HG03520 (cell line): ENCODE results near the gene OTUD5.

ENCODE experiments used
- ATAC-seq: cut with Tn5 transposase; IDR thresholded peaks from one replicate; pipeline ENCODE4 v1.9.1; 2021; ENCODE audit warnings: mild to moderate bottlenecking, moderate library complexity; ENCODE audit not compliant: unreplicated experiment

The OTUD5 gene

GRCh38 chrX:48911412-48912182, 45.8 kb downstream of the OTUD5 start, which contains the start of gene SLC35A2:
SLC35A2 (minus strand) TSS chrX:48911646; CDS start chrX:48911636, 10 bp downstream.
- peak; percentile 45 for ATAC-seq

DNA sequence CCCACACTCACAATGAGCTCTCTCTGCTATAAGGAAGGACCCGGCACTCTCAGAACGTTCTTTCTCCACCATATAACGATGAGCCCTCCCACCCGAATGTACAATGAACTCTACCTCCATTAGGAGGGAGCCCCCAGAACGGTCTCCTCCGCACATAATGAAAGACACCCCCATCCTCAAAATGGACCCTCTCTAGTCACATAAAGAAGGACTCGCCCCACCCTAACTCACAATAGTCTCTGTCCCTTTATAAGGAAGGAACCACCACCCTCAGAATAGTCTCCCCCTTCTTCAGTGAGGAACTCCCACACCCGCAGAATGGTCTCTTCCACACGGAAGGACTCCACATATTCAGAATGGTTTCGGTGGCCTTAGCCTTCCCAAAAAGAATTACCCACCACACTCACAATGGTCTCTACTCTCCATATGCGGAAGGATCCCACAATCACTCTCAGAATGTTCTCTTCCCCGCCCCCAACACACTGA, 46.4 kb downstream of the OTUD5 start:
- ATAC-seq = no peak

- ATAC-seq = no peak
These were observed 47.6 kb downstream of the OTUD5 start for GRCh38 chrX:48909703-48910294.

DNA sequence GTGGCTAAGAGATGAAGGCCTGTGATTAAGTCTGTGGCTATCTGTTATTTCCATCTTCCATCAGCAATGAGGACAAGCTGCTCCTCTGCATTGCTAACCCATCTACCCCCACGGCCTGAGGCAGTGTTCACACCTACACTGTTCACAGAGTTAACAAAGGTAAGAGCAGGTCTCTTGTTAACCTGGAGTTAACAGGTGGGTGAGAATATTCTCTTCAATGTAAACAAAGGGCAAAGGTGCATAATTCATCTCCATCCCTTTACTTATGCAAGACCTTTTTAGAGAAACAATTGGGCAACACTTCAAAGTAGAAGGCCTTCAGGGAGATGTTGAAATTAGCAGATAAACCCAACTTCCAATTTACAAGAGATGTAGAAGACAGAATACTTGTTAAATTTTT, 48.8 kb downstream of the OTUD5 start:
- ATAC-seq = no peak

DNA sequence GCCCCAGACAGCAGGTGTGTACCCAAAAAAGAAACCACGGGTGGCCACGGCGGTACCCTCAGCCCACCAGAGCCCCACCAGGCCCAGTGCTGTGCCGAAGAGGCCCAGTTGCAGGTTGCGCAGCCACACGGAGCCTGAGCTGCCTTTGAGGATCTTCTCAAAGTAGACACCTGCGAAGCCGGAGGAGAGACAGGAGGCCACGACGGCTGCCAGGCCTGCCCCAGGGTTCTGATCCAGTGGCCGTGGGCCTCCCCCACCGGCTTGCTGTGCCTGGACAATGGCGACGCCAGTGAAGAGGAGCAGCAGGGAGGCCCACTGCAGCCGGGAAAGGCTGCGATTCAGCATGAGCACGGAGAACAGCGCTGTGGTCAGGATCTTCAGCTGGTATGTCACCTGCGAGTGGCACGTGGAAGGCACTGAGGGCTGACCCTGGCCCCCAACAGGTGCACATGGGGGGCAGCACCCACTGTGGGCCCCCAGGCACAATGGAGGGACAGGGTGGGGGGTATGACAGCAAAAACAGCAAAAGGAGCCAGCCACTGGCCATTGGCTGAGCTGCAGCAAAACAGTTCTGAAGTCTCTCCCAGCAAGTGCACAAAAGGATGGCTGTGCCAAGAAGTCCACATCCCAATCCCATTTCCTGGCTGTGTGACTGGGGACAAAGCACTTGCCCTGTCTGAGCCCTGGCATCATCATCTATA, 52.2 kb downstream of the OTUD5 start:
- no peak for ATAC-seq

- ATAC-seq = no peak
These were observed 52.8 kb downstream of the OTUD5 start for GRCh38 chrX:48904626-48905025.

DNA sequence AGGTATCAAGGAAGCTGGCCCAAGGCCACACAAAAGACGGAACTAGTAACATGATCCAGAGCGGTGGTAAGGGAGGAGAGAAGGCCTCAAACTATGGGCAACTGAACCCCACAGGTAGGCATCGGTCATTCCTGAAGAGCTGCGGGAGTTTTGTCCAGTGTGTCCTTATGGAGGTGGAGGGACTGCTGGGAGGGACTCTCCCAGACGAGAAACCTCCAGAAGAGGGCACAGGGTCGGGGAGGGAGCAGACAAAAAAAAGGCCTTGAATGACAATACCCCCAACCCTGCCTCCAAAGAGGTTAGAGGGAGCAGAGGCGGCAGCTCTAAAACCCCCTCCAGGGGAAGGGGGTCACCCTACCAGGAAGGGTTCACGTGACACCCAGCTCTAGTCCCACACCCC, 53.2 kb downstream of the OTUD5 start:
- ATAC-seq = no peak

GRCh38 chrX:48903290-48903689, 54.1 kb downstream of the OTUD5 start:
- no peak for ATAC-seq

- ATAC-seq = no peak
These were observed 54.6 kb downstream of the OTUD5 start for GRCh38 chrX:48902776-48903175.

DNA sequence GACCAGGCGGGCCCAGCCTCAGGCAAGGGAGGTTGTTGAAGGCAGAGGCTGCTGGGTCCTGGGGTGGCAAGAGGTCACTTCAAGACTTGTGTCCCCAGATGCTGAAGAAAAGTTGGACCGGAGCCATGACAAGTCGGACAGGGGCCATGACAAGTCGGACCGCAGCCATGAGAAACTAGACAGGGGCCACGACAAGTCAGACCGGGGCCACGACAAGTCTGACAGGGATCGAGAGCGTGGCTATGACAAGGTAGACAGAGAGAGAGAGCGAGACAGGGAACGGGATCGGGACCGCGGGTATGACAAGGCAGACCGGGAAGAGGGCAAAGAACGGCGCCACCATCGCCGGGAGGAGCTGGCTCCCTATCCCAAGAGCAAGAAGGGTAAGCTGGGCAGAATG, 55.3 kb downstream of the OTUD5 start:
- no peak for ATAC-seq

GRCh38 chrX:48901069-48901468, 56.3 kb downstream of the OTUD5 start:
- ATAC-seq = no peak

DNA sequence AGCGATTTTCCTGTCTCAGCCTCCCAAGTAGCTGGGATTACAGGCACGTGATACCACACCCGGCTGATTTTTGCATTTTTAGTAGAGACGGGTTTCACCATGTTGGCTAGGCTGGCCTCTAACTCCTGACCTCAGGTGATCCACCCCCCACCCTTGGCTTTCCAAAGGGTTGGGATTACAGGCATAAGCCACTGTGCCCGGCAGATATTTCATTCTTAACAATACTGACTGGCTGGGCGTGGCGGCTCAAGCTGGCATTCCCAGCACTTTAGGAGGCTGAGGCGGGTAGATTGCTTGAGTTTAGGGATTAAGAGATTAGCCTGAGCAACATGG, 58.4 kb downstream of the OTUD5 start:
- no peak for ATAC-seq

DNA sequence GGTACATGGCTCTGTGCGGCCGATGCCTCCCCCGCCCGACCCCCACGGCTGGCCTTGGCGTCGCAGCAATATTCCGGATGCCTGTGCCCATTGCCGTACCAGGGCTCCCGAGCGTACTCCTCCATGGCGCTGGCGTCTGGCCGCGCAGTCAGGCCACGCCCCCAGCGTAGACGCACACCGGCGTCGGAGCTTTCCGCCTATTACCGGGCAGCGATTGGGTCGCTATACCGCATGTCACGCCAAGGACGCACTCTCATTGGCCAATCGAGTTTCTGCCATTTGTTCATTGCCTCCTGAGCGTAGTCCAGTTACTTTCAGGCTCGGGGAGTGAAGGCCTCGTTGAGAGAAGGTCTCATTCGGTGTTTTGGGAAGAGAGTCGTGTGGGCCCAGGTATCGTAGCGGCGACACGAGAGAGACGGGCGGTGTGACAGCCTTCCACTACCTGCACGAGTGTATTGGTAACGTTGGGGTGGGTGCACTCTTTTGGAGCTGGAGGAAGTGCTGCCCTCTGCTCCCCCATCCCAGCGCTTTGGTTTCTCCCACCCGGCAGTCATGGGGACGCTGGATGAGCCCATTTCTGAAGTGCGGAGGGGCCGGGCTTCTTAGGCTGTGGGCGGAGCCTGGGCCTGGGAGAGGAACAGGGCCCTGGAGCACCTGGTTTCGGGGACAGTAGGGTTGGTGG, 59.6 kb downstream of the OTUD5 start, which contains the start of the genes PQBP1 and TIMM17B:
Gene PQBP1, plus strand, starts transcription at position 306 of the 682 bp plus-strand sequence. CDS start 580 bp downstream, outside the sequence.
Gene TIMM17B, minus strand, starts transcription at position 144 of the 682 bp plus-strand sequence. Its CDS starts 19 bp downstream, at position 125.
- peak; percentile 83 for ATAC-seq

DNA sequence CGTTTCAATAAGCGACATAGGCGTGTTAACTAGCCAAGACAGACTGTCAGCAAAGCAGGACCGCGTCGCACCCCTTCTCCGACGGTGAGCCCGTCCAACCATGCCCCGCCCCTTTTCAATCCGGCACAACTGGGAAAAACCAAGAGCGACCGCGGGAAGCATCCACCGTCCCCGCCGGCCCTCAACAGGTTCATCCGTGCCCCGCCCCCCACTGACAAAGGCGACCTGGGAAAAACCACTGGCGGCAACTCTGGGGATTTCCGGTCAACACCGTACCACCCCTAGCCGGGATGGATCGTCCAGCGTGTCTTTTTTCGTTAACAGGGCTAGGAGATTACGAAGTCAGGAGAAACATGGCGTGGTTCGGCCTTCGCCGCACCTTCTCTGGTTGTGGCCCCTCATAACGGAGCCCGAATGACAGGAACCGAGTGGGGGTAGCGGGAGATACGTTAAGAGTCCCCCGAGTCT, 60.2 kb downstream of the OTUD5 start:
- ATAC-seq = peak; percentile 3

- no peak for ATAC-seq
These were observed 60.8 kb downstream of the OTUD5 start for GRCh38 chrX:48896611-48897011.

- ATAC-seq = no peak
These were observed 62.5 kb downstream of the OTUD5 start for GRCh38 chrX:48894891-48895290.

- ATAC-seq = no peak
These were observed 63.7 kb downstream of the OTUD5 start for GRCh38 chrX:48893556-48894348.

GRCh38 chrX:48892896-48893295, 64.5 kb downstream of the OTUD5 start:
- no peak for ATAC-seq

DNA sequence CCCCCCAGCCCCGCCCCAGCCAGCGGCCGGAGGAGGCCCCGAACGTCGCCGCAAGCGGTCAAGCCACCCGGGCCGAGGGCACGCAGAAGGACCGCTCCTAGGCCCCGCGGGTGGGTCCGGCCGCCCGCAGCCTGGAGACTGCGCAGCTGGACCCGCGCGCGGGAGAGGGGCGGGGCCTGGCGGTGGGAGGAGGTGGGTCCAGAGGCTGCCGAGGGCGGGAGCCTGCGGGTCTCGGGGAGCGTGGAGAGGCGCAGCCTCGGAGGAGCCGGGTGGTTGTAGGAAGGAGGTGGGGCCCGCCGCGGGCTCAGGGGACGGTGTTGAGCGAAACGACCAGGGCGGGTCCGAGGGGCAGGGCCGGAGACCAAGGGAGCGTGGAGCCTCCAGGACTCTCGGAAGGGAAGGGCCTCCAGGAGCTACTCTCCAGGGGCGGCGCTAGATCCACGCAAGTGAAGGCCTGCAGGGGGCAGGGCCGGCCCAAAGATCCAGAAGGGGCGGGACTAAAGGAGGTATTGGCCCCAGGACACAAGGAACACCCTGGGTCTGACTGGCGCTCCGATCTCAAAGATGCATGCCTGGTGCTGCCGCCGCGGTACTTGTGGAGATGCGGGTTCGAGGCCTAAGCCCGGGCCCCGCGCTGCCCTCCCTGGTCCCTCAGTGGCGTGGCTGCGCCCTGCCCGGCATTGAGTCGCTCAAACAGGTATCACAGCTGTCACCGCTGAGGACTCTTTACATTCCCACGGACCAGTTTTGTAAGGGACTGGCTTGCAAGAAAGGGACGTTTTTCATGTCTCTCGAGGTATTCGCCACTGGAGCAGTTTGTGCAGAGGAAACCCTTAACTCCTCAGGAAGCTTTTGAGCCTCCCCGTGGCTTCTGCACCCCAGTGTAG, 65.8 kb downstream of the OTUD5 start:
- ATAC-seq = peak; percentile 64
